GM18870 (cell line): ENCODE data around the gene GLI3.

Experiments used
- ATAC-seq: cut with Tn5 transposase; IDR thresholded peaks from one replicate; pipeline ENCODE4 v1.9.1; 2021; ENCODE audit warnings: moderate library complexity; ENCODE audit not compliant: unreplicated experiment

The GLI3 gene

DNA sequence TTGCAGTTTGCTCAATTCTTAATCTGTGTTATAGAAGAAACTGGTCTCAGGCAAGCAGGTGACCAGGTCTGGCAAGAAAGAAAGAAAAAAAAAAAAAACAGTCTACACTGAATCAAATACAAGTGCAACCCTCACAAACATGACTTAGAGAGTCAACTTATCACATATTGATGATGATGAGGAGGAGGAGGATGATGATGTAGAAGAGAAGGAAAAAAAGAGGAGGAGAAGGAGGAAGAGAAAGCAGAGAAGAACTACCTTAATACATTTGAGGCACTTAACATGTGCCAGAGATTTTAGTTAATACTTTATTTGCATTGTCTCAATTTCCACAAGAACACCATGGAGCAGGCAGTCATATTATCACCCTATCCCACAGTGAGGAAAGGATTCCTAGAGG lies 91.5 kb downstream of the GLI3 start:
- ATAC-seq, result no peak

DNA sequence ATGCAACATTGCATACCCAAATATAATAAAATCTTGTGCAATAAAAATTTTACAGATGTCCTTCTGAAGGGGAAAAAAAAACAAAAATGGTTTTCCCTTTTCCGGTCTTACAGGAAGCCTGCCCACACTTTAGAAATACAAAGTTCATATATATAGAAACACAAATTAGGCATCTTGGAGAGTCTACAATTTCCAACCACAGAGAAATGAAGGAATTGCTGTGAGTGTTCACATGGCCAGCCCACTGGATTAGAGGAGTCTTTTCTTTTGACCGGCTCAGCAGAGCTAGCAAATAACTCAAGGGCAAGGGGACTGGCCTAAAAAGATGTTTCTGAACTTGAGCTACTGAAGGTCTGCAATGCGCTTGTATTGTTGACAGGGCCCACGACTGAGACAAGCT lies 92.4 kb downstream of the GLI3 start:
- no peak for ATAC-seq

DNA sequence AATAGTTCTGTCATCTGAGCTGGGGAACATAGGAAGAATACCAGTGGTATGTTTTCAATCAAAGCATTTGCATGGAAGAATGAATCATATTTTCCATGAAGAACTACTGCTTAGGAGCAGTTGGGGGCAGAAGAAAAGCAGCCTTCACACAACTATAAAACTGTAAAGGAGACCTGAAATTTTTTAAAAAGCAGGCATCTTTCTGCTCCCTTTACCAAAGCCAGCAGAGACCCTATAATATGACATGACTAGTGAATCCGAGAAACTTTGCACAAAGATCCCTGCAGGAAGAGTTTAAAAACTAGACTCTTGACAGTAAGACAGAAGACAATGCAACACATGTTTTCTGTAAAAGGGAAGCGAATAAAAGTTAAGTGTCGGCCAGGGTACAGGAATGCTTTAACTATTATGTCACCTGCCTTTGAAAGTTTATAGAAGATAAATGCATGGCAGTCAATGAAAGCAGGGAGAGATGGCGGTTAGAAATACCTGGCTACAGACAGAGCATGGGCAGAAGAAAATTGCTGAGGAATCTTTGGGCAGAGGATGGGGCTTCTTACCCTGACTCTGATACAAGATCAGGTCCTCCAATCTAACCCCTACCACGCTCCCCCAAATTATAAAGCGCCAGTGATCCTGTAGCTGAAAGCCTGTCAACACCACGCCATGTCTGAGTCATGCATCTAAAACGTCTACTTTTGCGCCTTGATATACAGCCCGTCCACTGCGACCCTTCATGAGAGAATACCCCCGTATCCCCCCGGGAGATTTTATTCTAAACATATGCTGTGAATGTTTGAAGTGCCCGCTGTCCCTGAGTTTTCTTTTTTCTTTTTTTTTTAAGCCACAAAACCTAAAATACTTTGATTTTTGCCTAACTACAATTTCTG lies 93.1 kb downstream of the GLI3 start:
- ATAC-seq, result no peak

DNA sequence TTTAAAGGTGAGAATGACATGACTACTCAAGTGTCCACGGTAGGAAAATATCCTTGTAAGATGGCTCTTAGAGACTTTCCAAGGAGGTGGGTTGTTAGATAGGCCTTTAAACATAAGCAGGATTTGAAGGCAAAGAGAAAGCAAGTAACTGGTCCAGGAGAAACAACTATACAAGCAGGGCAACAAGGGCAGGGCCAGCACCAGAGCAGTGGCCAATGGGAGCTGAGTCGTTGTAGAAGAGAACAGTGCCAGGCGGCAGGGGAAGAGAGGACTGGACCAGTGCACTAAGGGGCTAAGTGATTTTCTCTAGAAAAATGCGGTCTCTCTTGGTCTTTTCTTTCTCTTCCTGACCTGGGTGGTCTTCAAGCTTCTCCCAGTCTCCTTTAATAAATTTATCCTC lies 94.9 kb downstream of the GLI3 start:
- no peak for ATAC-seq

DNA sequence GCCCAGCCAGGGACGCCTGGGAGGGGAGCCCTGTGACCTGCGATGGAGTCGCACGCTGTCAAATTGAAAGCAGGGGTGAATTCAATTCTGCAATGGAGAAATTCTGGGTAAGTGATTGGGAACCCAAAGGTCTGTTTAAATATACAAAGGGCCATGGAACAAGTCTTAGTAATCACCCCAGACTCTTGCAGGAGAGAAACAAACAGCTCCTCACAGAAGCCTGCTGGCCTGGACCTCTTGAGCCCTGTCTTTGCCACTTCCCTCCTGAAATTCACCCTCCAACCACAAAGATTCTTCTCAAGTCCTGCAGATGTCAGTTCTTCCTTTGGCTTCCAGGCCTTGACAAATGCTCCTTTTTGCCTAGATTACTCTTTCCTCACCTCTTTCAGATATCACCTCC lies 97.3 kb downstream of the GLI3 start:
- ATAC-seq, result no peak

DNA sequence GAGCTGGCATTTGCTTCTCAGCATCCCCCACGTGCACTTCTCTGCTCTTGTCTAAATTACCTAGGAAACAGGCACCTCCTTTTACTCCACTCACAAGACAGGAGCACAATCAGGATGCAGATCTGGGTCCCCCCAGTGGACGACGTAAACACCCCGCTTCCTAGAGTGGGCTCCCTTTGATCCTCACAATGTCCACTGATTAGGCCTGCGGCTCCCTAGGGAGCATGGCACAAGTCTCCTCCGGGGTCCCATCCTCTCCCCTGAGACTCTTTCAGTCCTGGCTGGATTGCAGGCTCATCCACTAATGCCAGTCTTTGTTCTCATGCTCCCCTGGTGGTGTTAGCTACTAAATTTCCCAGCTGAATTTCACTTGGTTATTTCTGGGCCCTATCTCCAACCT lies 98.3 kb downstream of the GLI3 start:
- ATAC-seq, result no peak

DNA sequence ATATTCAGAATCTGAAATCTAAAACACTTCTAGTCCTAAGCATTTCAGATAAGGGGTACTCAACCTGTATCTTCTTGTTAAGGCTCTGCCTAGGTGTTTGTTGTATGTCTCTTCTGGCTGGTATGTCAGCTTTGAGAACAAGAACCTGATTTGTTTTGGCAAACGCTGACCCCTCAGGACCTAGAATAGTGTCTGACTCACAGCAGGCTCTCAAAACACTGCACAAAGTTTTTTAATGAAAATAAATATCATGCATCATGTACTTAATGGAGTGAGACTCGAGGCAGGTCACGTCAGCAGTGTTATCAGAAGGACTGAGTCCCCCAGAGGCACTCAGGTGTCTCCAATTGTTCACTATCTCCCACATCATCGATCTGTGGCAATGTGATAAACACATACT lies 99.1 kb downstream of the GLI3 start:
- no peak for ATAC-seq

DNA sequence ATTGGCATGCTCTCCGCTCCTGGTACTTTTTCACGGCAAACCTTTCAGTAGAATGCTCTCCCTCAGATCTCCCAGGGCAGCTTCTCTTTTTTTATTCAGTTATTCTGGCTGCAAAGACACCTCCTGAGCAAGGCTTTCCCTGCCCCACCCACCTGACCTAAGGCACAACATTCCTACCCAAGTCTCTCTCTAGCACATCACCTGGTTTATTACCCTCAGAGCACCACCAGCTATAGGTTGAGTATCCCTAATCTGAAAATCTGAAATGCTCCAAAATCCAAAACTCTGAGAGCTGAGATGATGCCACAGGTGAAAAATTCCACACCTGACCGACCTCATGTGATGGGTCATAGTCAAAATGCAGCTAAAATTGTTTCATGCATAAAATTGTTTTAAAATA lies 99.6 kb downstream of the GLI3 start:
- no peak for ATAC-seq

DNA sequence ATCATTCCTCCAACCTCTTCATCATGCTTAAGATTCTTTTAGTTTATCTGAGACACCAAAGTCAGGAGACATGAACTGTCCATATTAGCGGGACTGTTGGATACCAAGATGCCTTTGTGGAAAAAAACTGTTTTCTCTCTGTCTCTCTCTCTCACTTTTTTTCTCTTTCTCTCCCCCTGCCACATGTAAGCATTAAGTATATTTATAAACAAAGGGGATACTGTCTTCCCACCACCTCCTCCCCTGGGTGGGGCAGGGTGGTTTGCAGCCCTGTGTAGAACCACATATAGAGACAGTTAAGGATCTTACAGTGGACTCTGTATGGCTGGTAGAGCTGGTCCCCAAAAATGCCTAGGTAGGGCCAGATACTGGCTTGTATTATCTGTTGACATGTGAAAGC lies 101.3 kb downstream of the GLI3 start:
- ATAC-seq, result no peak

DNA sequence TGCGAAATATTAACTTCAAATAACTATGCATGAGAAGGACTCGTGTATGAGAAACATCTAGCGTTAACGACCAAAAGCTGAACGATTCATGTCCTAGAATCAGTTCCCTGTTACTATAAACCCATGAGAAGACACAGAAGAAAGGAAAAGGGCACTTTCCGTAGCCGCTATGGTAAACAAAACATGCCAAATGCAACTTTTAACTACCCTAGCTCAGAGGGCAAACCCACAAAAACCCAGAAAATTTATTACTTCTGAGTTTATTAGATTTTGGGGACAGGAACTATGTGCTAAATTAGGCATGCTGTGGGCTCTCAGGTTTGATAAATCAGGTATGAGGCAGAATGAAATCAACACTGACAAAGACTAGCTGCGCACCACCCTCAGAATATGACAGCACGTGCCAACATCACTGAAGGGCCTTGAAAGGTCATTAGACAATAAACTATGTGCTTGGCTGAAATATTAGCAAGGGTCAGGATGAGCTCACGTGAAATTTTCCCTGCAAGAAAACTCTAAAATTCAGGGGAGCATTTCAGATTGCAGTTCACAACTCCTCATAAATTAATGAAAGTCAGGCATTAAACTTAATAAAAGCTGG lies 102.6 kb downstream of the GLI3 start:
- ATAC-seq, result no peak

DNA sequence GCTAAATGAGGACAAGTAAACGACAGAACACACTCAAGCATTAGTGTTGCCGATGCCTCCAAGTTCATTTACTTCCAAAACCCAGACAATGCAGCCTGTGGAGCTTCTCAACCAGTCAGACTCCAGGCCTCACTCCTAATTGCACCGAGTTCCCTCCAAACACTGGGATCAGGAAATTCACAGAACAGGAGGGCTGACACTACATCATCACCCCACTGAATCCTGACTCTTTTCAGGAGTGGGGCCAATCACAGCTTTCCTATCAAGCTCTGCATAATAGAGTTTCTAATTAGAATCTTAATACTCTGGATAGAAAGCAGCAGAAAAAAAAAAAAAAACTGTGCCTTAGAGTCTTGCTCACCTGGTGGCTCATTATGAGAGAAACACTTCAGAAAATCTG lies 103.7 kb downstream of the GLI3 start:
- no peak for ATAC-seq

DNA sequence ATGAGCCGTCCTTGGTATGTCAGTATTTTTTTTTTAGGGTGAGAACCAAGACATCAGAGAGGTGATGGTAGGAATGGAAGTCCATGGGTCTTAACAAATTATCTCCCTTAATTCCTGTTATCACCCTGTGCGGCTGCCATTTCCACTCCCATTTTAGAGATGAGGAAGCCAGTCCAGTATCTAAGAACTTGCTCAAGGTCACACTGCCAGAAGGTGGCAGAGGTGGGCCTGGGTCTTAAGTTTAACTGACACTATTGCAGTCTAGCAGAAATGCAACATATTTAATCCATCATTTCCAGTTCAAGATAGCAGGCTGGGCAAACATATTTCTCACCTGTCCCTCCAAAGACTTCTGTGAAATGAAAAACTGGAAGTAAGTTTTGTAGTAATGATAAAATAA lies 108.3 kb downstream of the GLI3 start:
- no peak for ATAC-seq

DNA sequence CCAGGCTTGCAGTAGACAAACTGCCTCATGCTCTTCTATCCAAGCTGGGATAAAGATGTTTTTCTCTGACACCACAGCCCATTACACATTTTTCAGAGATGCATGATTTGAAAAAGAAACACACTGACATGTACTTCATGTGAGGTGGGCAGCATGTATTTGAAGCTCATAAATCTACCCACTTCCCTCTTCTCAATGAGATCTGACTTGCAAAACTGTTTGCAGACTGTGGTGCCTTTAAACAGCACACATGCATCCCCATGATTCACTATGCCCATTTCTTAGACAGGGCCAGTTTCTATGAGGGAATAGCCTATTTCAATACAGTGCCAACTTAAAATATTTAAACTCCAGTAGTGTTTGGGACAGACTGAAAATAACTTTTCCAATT lies 109.8 kb downstream of the GLI3 start:
- no peak for ATAC-seq

DNA sequence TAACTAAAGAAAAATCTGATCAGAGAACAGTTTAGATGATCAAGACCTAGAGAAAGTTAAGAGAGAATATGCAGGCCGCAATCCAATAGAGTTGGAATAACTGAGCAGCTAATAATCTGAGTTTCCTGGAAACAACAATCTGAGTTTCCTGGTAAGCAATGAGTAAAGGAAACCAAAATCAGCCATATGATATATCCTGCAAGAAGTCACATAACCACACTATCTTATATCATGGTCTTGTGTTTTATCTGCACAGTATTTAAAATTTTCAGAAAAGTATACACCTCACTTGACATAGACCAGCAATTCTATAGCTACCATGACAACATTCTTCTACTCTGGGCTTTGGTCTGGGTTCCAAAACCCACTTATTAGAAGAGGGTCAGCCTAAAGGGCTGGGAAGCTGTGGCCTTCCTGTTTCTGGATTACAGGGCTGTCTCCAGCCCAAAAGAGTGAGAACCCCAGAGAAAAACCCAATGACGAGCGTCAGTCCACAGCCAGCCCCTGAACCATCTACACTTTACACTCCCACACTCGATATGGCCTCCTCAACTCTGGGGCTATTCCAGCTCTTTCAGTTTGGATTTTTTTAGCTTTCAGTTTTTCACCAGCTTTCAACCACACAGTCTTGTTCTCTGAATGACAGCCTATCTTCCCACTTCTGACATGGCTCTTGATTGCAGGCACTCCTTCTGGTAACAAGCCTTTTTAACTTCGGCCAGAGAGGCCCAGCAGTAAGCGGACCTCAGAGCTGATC lies 110.4 kb downstream of the GLI3 start:
- no peak for ATAC-seq

DNA sequence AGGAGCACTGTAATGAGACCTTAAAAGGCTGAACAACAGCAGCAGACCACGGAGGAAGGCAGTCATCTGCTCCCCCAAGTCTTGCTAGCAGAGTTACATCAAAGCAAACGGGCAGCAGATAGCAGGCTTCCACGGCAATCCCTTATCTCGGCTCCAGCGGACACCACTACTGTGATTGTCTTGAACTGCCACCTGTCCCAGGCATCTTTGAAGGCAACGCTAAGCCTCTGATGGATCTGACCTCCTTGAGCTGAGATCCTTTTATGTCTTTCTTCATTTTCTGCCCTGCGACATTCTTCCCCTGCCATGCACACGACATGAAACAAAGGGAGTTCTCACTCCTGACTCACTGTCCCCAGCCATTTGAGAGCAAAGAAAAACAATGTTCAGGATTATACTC lies 111.7 kb downstream of the GLI3 start:
- no peak for ATAC-seq

DNA sequence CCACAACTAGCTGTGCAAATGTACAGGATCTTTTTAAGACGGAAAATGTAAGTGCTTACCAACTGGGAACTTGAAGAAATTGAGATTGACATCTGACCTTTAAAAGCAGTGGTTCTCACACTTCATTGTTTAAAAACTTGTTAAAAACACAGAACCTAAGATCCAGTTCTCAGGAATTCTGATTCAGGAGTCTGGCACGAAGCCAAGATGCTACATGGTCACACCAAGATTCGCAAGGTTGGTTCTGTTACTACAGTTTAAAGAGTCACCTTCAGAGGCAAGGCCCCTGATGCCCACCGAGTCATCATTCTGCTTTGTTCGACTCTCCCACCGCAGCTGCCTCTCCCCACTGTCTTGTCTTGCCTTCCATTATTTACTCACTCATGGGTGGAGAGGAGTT lies 113.3 kb downstream of the GLI3 start:
- ATAC-seq, result no peak

DNA sequence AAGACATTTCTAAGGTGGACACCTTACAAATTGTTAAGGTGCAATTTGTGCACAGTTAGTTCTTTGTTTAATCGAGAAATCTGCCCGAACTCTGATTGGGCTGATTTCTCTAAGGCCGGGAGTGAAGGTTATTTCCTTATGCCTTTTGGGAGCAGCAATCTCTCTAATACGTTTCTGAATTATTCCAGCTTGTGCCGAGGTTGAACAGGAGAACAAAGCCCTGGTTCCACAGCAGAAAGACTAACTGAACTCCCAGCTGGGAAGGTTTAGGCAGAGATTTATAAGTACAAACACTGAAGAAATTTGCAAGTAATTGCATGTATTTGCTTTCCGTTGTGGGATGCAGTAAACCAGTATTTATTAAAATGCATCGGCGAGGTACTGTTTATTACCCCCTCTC lies 116.8 kb downstream of the GLI3 start:
- no peak for ATAC-seq

DNA sequence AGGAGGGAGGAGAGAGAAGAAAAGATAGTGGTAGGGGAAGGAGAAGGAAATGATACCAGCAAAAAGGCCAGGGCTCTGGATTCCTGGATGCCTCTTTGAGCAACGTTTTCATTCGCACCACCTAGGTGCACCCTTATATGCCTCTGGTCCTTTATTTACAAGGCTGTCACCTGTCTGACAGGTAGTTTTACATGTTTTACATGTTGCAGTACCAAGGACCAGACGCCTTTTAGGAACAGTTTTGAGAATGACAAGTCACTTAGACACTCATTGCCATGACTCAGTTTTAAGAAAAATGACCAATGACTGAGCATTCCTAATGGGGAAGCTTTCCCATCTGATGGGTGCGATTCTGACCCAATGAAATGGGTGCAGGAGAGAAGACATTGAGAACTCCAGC lies 119.8 kb downstream of the GLI3 start:
- ATAC-seq, result no peak

DNA sequence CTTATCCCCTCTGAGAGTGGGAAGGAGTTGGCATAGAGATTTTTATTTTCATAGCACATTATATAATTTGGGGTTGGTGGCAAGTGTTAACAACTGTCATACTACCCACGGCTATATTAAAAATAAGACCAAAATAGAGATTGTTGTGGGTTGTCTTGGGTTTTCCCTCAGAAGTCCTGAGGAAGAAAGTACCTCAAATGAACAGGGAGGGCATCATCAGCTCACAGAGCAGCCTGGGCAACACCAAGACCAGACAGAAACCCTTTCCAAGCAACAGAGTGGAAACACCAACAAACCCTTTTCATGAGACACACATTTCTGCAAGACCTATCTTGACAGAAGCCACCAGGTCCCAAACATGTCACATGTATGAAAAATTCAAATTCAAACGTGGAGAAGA lies 121.2 kb downstream of the GLI3 start:
- ATAC-seq, result no peak

DNA sequence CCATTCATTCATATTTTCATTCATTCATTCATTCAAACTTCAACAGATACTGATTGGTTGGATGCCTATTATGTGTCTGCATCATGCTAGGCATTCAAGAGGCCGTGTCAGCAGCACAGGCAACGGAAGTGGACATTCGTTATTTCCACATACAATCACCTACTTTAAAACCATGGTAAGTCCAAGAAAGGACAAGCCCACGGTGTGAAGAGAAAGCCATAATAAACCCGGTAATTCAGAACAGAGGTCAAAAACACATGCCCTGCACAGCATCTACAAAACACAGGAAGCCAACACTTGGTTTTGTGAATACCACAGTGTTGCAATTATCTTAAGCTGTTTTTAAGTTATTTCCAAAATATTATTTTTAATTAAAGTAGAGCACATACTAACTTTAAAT lies 126.7 kb downstream of the GLI3 start:
- ATAC-seq, result no peak

DNA sequence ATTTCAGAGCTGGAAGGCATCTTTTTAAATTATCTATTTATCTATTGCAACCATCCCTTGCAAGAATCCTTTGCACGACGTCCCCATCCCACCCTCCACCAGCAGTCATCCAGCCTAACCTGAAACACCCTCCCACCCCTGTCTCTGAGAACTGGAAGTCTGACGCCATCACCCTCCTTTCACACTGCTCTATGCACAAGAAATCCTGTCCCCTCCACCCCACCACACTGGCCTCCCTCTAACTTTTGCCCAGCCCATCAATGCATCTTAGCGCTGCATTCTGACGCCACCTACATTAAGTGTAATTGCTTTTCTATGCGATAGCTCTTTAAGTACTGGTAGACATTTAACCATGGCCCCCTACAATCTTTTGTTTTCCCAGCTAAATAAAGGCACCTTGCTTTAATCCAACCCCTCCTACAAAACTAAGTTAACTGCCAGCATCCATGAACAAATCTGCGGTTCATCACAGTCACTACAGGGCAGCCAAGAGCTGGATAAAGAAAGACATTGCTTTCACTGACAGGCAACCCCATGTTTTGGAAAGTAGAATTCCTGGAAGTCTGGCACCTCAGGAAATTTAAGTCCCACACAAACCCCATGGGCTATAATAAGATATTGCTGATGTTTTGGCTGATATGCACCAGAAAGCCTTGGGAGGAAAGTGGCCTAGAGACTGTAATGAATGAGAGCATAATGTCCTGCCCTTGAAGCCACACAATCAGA lies 128.0 kb downstream of the GLI3 start:
- no peak for ATAC-seq
